HG02642 (cell line): ENCODE results near the gene NKG7.

Experiments
- ATAC-seq: cut with Tn5 transposase; IDR thresholded peaks from one replicate; pipeline ENCODE4 v1.9.1; 2021; ENCODE audit warnings: mild to moderate bottlenecking; ENCODE audit not compliant: unreplicated experiment, poor library complexity

Gene NKG7

GRCh38 chr19:51365211-51365964, 7.1 kb downstream of the NKG7 start:
- ATAC-seq = no peak

- no peak for ATAC-seq
Measured at GRCh38 chr19:51364200-51365106, 8.0 kb downstream of the NKG7 start.

GRCh38 chr19:51361239-51361638, 11.2 kb downstream of the NKG7 start:
- no peak for ATAC-seq

GRCh38 chr19:51359294-51359693, 13.2 kb downstream of the NKG7 start:
- no peak for ATAC-seq

GRCh38 chr19:51357952-51358351, 14.5 kb downstream of the NKG7 start:
- no peak for ATAC-seq

GRCh38 chr19:51356159-51356801, 16.2 kb downstream of the NKG7 start:
- no peak for ATAC-seq

GRCh38 chr19:51354742-51355148, 17.7 kb downstream of the NKG7 start:
- ATAC-seq = no peak

GRCh38 chr19:51354103-51354741, 18.2 kb downstream of the NKG7 start:
- no peak for ATAC-seq

GRCh38 chr19:51352783-51353360, 19.6 kb downstream of the NKG7 start:
- no peak for ATAC-seq

GRCh38 chr19:51351266-51351990, 21.0 kb downstream of the NKG7 start:
- no peak for ATAC-seq

GRCh38 chr19:51347209-51347928, 25.1 kb downstream of the NKG7 start:
- ATAC-seq = no peak

- no peak for ATAC-seq
Measured at GRCh38 chr19:51346742-51347141, 25.7 kb downstream of the NKG7 start.

GRCh38 chr19:51345076-51345620, 27.3 kb downstream of the NKG7 start:
- ATAC-seq = no peak

GRCh38 chr19:51342631-51343569, 29.6 kb downstream of the NKG7 start:
- ATAC-seq = no peak

GRCh38 chr19:51341976-51342580, 30.4 kb downstream of the NKG7 start, which contains the start of gene VSIG10L:
Gene VSIG10L, minus strand, starts transcription at chr19:51342139. Its CDS starts 15 bp downstream, at chr19:51342124.
- ATAC-seq = no peak

- ATAC-seq = no peak
Measured at GRCh38 chr19:51341066-51341465, 31.4 kb downstream of the NKG7 start.
